Transverse colon (tissue), 3 donors: Measurements from ENCODE around the gene NDUFB5.

Experiments
- POLR2A ChIP-seq: fragments of 450-650 bp; IDR thresholded peaks from one replicate; pipeline ENCODE4 v1.6.1; 2016; ENCODE audit warnings: antibody characterized with exemption, mild to moderate bottlenecking, moderate library complexity
- TF ChIP-seq, protein P1 (sequence below), 5 experiments: fragments of 200-600 bp in 3 of 5; fragments of 450-650 bp in 2 of 5; sonication (generic) in 3 of 5; IDR thresholded peaks; 1 replicate in 2 of 5; 2 replicates in 3 of 5; pipeline ENCODE4 v1.5.1; 2016 to 2017; ENCODE audit warnings: antibody characterized with exemption in 5 of 5, inconsistent platforms in 3 of 5, mild to moderate bottlenecking in 2 of 5, moderate library complexity in 1 of 5

GRCh38 chr3:179666436-179667035 lies 61.9 kb downstream of the NDUFB5 start:
- no peak for TF ChIP-seq POLR2A
- TF ChIP-seq, protein P1, sequence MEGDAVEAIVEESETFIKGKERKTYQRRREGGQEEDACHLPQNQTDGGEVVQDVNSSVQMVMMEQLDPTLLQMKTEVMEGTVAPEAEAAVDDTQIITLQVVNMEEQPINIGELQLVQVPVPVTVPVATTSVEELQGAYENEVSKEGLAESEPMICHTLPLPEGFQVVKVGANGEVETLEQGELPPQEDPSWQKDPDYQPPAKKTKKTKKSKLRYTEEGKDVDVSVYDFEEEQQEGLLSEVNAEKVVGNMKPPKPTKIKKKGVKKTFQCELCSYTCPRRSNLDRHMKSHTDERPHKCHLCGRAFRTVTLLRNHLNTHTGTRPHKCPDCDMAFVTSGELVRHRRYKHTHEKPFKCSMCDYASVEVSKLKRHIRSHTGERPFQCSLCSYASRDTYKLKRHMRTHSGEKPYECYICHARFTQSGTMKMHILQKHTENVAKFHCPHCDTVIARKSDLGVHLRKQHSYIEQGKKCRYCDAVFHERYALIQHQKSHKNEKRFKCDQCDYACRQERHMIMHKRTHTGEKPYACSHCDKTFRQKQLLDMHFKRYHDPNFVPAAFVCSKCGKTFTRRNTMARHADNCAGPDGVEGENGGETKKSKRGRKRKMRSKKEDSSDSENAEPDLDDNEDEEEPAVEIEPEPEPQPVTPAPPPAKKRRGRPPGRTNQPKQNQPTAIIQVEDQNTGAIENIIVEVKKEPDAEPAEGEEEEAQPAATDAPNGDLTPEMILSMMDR (IDR thresholded peaks at IDR 0.05) = no peak
